Right atrium auricular region (tissue), 2 donors: ENCODE data around the gene SHISAL1. TPM values are rescaled to one million over a fixed set of nuclear protein-coding genes. Genes with fewer than 3 reads are reported as not detected.

Experiments
- DNase-seq: peaks from one replicate; pipeline ENCODE4 v3.0.0-alpha.2; 2019; ENCODE audit warnings: low spot score
- H3K27ac ChIP-seq, 2 donors: fragments of 200-600 bp; sonication (generic); 1 replicate in 1 of 2; 2 replicates in 1 of 2; pipeline ENCODE4 v1.5.1; 2016 to 2019
- H3K27me3 ChIP-seq, 2 donors: fragments of 200-600 bp; sonication (generic); one replicate each; pipeline versions ENCODE4 v1.5.1 to v1.6.0; 2017 to 2019
- H3K36me3 ChIP-seq: fragments of 200-600 bp; sonication (generic); one replicate; pipeline ENCODE4 v1.5.1; 2016
- H3K4me1 ChIP-seq, 2 donors: fragments of 200-600 bp; sonication (generic); one replicate each; pipeline versions ENCODE4 v1.5.1 to v1.6.0; 2017 to 2019
- H3K4me3 ChIP-seq, 2 donors: fragments of 200-600 bp; sonication (generic); 1 replicate in 1 of 2; 2 replicates in 1 of 2; pipeline ENCODE4 v1.5.1; 2017 to 2019; ENCODE audit warnings: mild to moderate bottlenecking in 1 of 2, moderate library complexity in 1 of 2
- H3K9me3 ChIP-seq, 2 donors: fragments of 200-600 bp; sonication (generic); one replicate each; pipeline ENCODE4 v1.5.1; 2019
- CTCF ChIP-seq, 2 donors: fragments of 200-600 bp; sonication (generic); IDR thresholded peaks; one replicate each; pipeline ENCODE4 v1.5.1; 2019; ENCODE audit warnings: antibody characterized with exemption in 2 of 2
- total RNA-seq, 2 donors: library from RNA; depleted of rRNA; stranded (reverse); fragments of >200 nt; gene quantifications; one replicate each; pipeline ENCODE4 v1.1.0, GENCODE V29; 2016

Gene SHISAL1
- total RNA-seq, 2 donors from 2014 or later = 0.26 to 2.0 TPM

- Histone ChIP-seq H3K27me3 (no peaks in the 10 kb centered on the region), H3K27ac (no peak overlapping the region), H3K4me3 (no peak overlapping the region), H3K36me3 (no peaks in the 10 kb centered on the region), H3K9me3 (no peaks in the 10 kb centered on the region), H3K4me1 (no peaks in the 10 kb centered on the region)
- TF ChIP-seq CTCF (IDR thresholded peaks at IDR 0.05) = no peak
- DNase-seq = no peak
Observed at GRCh38 chr22:44269757-44270555, 42.8 kb downstream of the SHISAL1 start.

GRCh38 chr22:44269117-44269498, 43.6 kb downstream of the SHISAL1 start:
- Histone ChIP-seq H3K36me3 (no peaks in the 10 kb centered on the region), H3K4me3 (no peak overlapping the region), H3K27ac (no peak overlapping the region), H3K4me1 (no peaks in the 10 kb centered on the region), H3K27me3 (no peaks in the 10 kb centered on the region), H3K9me3 (no peaks in the 10 kb centered on the region)
- TF ChIP-seq CTCF (IDR thresholded peaks at IDR 0.05) = no peak
- no peak for DNase-seq

GRCh38 chr22:44268431-44269116, 44.2 kb downstream of the SHISAL1 start:
- no peak overlapping the region for H3K27ac ChIP-seq
- DNase-seq = no peak
- H3K4me1 ChIP-seq = no peaks in the 10 kb centered on the region
- no peak overlapping the region for H3K4me3 ChIP-seq
- no peak for TF ChIP-seq CTCF (IDR thresholded peaks at IDR 0.05)
- H3K27me3 ChIP-seq = no peaks in the 10 kb centered on the region
- no peaks in the 10 kb centered on the region for H3K9me3 ChIP-seq
- H3K36me3 ChIP-seq = no peaks in the 10 kb centered on the region

GRCh38 chr22:44267856-44268255, 44.9 kb downstream of the SHISAL1 start:
- Histone ChIP-seq H3K4me1 (no peaks in the 10 kb centered on the region), H3K4me3 (no peak overlapping the region), H3K36me3 (no peaks in the 10 kb centered on the region), H3K9me3 (no peaks in the 10 kb centered on the region), H3K27ac (no peak overlapping the region), H3K27me3 (no peaks in the 10 kb centered on the region)
- no peak for DNase-seq
- no peak for TF ChIP-seq CTCF (IDR thresholded peaks at IDR 0.05)

- Histone ChIP-seq H3K9me3 (no peaks in the 10 kb centered on the region), H3K27me3 (no peaks in the 10 kb centered on the region), H3K27ac (no peak overlapping the region), H3K4me1 (peaks cover 0 to 1% of the 10 kb centered on the region in 2 donors), H3K36me3 (no peaks in the 10 kb centered on the region), H3K4me3 (no peak overlapping the region)
- no peak for DNase-seq
- no peak for TF ChIP-seq CTCF (IDR thresholded peaks at IDR 0.05)
Observed at GRCh38 chr22:44266796-44267760, 45.7 kb downstream of the SHISAL1 start.
